Measurements from ENCODE around the gene LRP1B.

LRP1B gene

GRCh38 chr2:141417246-141417797 is 713.5 kb downstream of the LRP1B start:
- no peak; the same call in 2 of the 3 replicates for ATAC-seq
- TF ChIP-seq TOX (CRISPR knock-in tag; IDR thresholded peaks at IDR 0.05; ENCODE audit: borderline replicate concordance) (no peak), TCF4 (CRISPR knock-in tag; IDR thresholded peaks at IDR 0.05; ENCODE audit: borderline replicate concordance) (no peak), ARNTL (CRISPR knock-in tag; IDR thresholded peaks at IDR 0.05; ENCODE audit: borderline replicate concordance, low read depth) (no peak), SNAI2 (CRISPR knock-in tag; IDR thresholded peaks at IDR 0.05) (no peak), BACH2 (CRISPR knock-in tag; IDR thresholded peaks at IDR 0.05; ENCODE audit: borderline replicate concordance) (no peak), ZC3H10 (CRISPR knock-in tag; IDR thresholded peaks at IDR 0.05) (no peak), ESRRG (CRISPR knock-in tag; IDR thresholded peaks at IDR 0.05) (no peak), CSDC2 (CRISPR knock-in tag; IDR thresholded peaks at IDR 0.05) (no peak), ZNF8 (CRISPR knock-in tag; IDR thresholded peaks at IDR 0.05) (no peak), ZNF70 (CRISPR knock-in tag; IDR thresholded peaks at IDR 0.05) (no peak), CREB5 (CRISPR knock-in tag; IDR thresholded peaks at IDR 0.05; ENCODE audit: low read depth) (no peak), PATZ1 (CRISPR knock-in tag; IDR thresholded peaks at IDR 0.05; ENCODE audit: borderline replicate concordance) (no peak), ZFP30 (CRISPR knock-in tag; IDR thresholded peaks at IDR 0.05) (no peak), GLIS3 (CRISPR knock-in tag; IDR thresholded peaks at IDR 0.05) (no peak), ISL1 (CRISPR knock-in tag; IDR thresholded peaks at IDR 0.05) (no peak), ZFP3 (CRISPR knock-in tag; IDR thresholded peaks at IDR 0.05) (no peak), PPARA (CRISPR knock-in tag; IDR thresholded peaks at IDR 0.05; ENCODE audit: borderline replicate concordance) (no peak), ZNF565 (CRISPR knock-in tag; conservative IDR thresholded peaks at IDR 0.05; ENCODE audit: low read depth) (no peak), OSR1 (CRISPR knock-in tag; IDR thresholded peaks at IDR 0.05) (no peak), CSRNP3 (CRISPR knock-in tag; IDR thresholded peaks at IDR 0.05) (no peak)

GRCh38 chr2:141411419-141411818 is 719.4 kb downstream of the LRP1B start:
- no peak for ATAC-seq
- TF ChIP-seq CSDC2 (CRISPR knock-in tag; IDR thresholded peaks at IDR 0.05) (no peak), TSHZ2 (CRISPR knock-in tag; IDR thresholded peaks at IDR 0.05) (no peak), GLIS3 (CRISPR knock-in tag; IDR thresholded peaks at IDR 0.05) (no peak), OSR1 (CRISPR knock-in tag; IDR thresholded peaks at IDR 0.05) (no peak), POU6F1 (CRISPR knock-in tag; IDR thresholded peaks at IDR 0.05; ENCODE audit: borderline replicate concordance, low read depth) (no peak), ZC3H10 (CRISPR knock-in tag; IDR thresholded peaks at IDR 0.05) (no peak), CREB5 (CRISPR knock-in tag; IDR thresholded peaks at IDR 0.05; ENCODE audit: low read depth) (no peak), TCF4 (CRISPR knock-in tag; IDR thresholded peaks at IDR 0.05; ENCODE audit: borderline replicate concordance) (no peak), ZFP30 (CRISPR knock-in tag; IDR thresholded peaks at IDR 0.05) (no peak)

All from SK-N-SH treated with all-trans-retinoic acid at 6 μM for 48 hours (cell line).